Duodenal mucosa (tissue), 2 donors: ENCODE measurements around the gene HID1.
A peak's percentile ranks its signal among the peaks of the same experiment; 100 is the strongest.
"Not testable (repeated sequence)": the region's sequence is repeated elsewhere in the genome, so short reads cannot be mapped to it uniquely, and the experiment has no call there.

ENCODE experiments used
- H3K27ac ChIP-seq: one replicate; pipeline ENCODE4 v1.7.0; 2013; ENCODE audit warnings: low read depth, low read length
- H3K27me3 ChIP-seq, 2 donors: one replicate each; pipeline ENCODE4 v1.7.0; 2013; ENCODE audit warnings: low read length in 2 of 2, control low read depth in 1 of 2; ENCODE audit not compliant: insufficient read depth in 2 of 2, control insufficient read depth in 1 of 2
- H3K36me3 ChIP-seq, 2 donors: one replicate each; pipeline ENCODE4 v1.7.0; 2013; ENCODE audit warnings: low read length in 2 of 2, control low read depth in 1 of 2; ENCODE audit not compliant: insufficient read depth in 2 of 2, control insufficient read depth in 1 of 2
- H3K4me1 ChIP-seq, 2 donors: one replicate each; pipeline ENCODE4 v1.7.0; 2013; ENCODE audit warnings: low read length in 2 of 2, control low read depth in 1 of 2; ENCODE audit not compliant: insufficient read depth in 2 of 2, control insufficient read depth in 1 of 2
- H3K4me3 ChIP-seq, 2 donors: one replicate each; pipeline ENCODE4 v1.7.0; 2013; ENCODE audit warnings: low read length in 2 of 2, low read depth in 1 of 2
- H3K9ac ChIP-seq, 2 donors: one replicate each; pipeline ENCODE4 v1.7.0; 2013; ENCODE audit warnings: low read length in 2 of 2, low read depth in 1 of 2
- H3K9me3 ChIP-seq, 2 donors: one replicate each; pipeline ENCODE4 v1.7.0; 2013; ENCODE audit warnings: low read length in 2 of 2, control low read depth in 1 of 2; ENCODE audit not compliant: control insufficient read depth in 1 of 2

The HID1 gene

GRCh38 chr17:74971069-74971841 is 1.3 kb downstream of the HID1 start:
- Histone ChIP-seq H3K27ac (no peak overlapping the region), H3K9ac (peak overlapping the region; percentile 71 to 91), H3K4me1 (peaks cover 29 to 54% of the 10 kb centered on the region in 2 donors), H3K4me3 (peak overlapping the region; percentile 75 to 78), H3K36me3 (no peaks in the 10 kb centered on the region), H3K27me3 (peaks cover 0 to 4% of the 10 kb centered on the region in 2 donors), H3K9me3 (no peaks in the 10 kb centered on the region)

GRCh38 chr17:74970395-74970794 is 2.2 kb downstream of the HID1 start:
- H3K4me3 ChIP-seq = peak overlapping the region; percentile 75 to 78
- H3K9ac ChIP-seq = peak overlapping the region; percentile 71 to 91
- peaks cover 28 to 53% of the 10 kb centered on the region in 2 donors for H3K4me1 ChIP-seq

GRCh38 chr17:74969501-74969900 is 3.1 kb downstream of the HID1 start:
- not testable (repeated sequence) for H3K9ac ChIP-seq, H3K27ac ChIP-seq, H3K36me3 ChIP-seq, H3K9me3 ChIP-seq, H3K27me3 ChIP-seq, H3K4me3 ChIP-seq
- peaks cover 25 to 56% of the 10 kb centered on the region in 2 donors for H3K4me1 ChIP-seq

More at GRCh38 chr17:74970395-74970794, 2.2 kb downstream of the HID1 start:
- H3K36me3 ChIP-seq = no peaks in the 10 kb centered on the region
- H3K9me3 ChIP-seq = no peaks in the 10 kb centered on the region
- H3K27me3 ChIP-seq = peaks cover 0 to 4% of the 10 kb centered on the region in 2 donors
- peak overlapping the region; percentile 15 for H3K27ac ChIP-seq

GRCh38 chr17:74968361-74968780 is 4.2 kb downstream of the HID1 start:
- peaks cover 0 to 8% of the 10 kb centered on the region in 2 donors for H3K36me3 ChIP-seq
- no peaks in the 10 kb centered on the region for H3K9me3 ChIP-seq
- H3K4me1 ChIP-seq = peaks cover 25 to 50% of the 10 kb centered on the region in 2 donors
- H3K4me3 ChIP-seq = peak overlapping the region in 1 of 2 donors; percentile 46
- peak overlapping the region; percentile 31 for H3K27ac ChIP-seq
- H3K9ac ChIP-seq = peak overlapping the region; percentile 23 to 57
- H3K27me3 ChIP-seq = peaks cover 0 to 4% of the 10 kb centered on the region in 2 donors

DNA sequence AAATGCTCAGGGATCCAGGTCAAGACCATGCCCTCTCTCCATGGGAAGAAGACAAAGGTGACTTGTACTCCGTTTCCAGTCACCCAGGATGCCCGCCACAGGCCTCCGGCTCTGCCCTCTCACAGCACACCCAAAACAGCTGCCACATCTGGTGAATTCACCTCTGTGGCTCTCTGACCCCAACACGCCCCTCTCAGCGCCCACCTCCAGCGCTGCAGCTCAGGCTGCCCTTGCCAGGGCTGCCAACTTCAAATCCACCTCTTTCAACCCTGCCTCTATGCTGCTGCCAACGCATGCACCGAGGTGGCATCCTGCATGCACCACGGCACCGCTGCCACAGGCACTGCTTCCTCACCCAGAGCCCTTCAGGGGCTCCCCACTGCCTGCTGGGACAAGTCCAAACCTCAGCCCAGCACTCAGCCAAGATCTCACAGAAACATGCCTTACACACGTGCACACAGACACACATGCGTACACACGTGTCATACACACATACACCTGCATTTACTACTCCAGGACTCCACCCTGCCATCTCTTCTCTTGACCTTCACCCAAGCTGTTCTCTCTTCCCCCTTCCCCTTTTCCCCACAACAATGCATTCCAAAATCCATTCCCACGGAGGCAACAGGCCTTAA is 7.5 kb downstream of the HID1 start:
- Histone ChIP-seq H3K9ac (no peak overlapping the region), H3K27me3 (no peaks in the 10 kb centered on the region), H3K4me3 (no peak overlapping the region), H3K36me3 (peaks cover 5 to 28% of the 10 kb centered on the region in 2 donors), H3K9me3 (no peaks in the 10 kb centered on the region), H3K27ac (no peak overlapping the region), H3K4me1 (peaks cover 15 to 29% of the 10 kb centered on the region in 2 donors)

DNA sequence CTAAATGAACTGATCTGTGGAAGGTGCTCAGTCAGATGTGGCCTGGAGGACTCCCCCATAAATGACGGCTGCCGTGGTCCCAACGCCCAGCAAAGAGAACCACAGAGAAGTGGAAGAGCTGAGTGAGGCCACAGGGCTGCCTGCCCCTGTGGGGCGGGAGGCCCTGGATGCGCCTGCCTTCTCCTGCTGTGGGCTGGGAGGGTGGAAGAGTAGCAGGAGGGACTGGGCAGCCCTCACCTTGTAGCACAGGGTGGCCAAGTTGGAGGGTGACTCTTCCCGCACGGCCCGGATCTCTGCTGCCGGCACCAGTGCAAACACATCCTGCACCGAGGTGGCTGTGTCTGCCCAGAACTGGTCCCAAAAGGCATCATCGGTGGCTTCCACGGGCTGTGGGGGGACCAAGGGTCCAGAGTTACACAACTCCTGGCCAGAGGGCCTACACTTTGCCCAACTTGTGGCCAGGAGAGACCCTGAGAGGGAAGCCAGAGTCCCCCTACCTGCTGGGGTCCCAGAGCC is 8.3 kb downstream of the HID1 start:
- Histone ChIP-seq H3K27me3 (no peaks in the 10 kb centered on the region), H3K9me3 (no peaks in the 10 kb centered on the region), H3K4me3 (no peak overlapping the region), H3K36me3 (peaks cover 7 to 34% of the 10 kb centered on the region in 2 donors), H3K27ac (no peak overlapping the region), H3K4me1 (peaks cover 16 to 25% of the 10 kb centered on the region in 2 donors), H3K9ac (no peak overlapping the region)

GRCh38 chr17:74963656-74964055 is 8.9 kb downstream of the HID1 start:
- Histone ChIP-seq H3K27me3 (no peaks in the 10 kb centered on the region), H3K4me3 (no peak overlapping the region), H3K36me3 (peaks cover 7 to 34% of the 10 kb centered on the region in 2 donors), H3K9me3 (no peaks in the 10 kb centered on the region), H3K4me1 (peaks cover 12 to 19% of the 10 kb centered on the region in 2 donors), H3K27ac (no peak overlapping the region), H3K9ac (no peak overlapping the region)

- Histone ChIP-seq H3K9ac (no peak overlapping the region), H3K27ac (no peak overlapping the region), H3K9me3 (no peaks in the 10 kb centered on the region), H3K4me1 (peaks cover 6 to 13% of the 10 kb centered on the region in 2 donors), H3K36me3 (peaks cover 7 to 34% of the 10 kb centered on the region in 2 donors), H3K27me3 (no peaks in the 10 kb centered on the region), H3K4me3 (no peak overlapping the region)
Measured at GRCh38 chr17:74962622-74963394, 9.8 kb downstream of the HID1 start.

- Histone ChIP-seq H3K9me3 (no peaks in the 10 kb centered on the region), H3K4me3 (no peak overlapping the region), H3K27ac (no peak overlapping the region), H3K4me1 (peaks cover 6 to 13% of the 10 kb centered on the region in 2 donors), H3K36me3 (peaks cover 8 to 36% of the 10 kb centered on the region in 2 donors), H3K27me3 (no peaks in the 10 kb centered on the region), H3K9ac (no peak overlapping the region)
Measured at GRCh38 chr17:74961657-74962350, 10.8 kb downstream of the HID1 start.
